AG20443 (cell line): ENCODE results near the gene CALML6.

ENCODE experiments used
- DNase-seq: peaks from one replicate; pipeline ENCODE4 v3.0.0; 2012; ENCODE audit warnings: low spot score, mixed read lengths

CALML6 gene

DNA sequence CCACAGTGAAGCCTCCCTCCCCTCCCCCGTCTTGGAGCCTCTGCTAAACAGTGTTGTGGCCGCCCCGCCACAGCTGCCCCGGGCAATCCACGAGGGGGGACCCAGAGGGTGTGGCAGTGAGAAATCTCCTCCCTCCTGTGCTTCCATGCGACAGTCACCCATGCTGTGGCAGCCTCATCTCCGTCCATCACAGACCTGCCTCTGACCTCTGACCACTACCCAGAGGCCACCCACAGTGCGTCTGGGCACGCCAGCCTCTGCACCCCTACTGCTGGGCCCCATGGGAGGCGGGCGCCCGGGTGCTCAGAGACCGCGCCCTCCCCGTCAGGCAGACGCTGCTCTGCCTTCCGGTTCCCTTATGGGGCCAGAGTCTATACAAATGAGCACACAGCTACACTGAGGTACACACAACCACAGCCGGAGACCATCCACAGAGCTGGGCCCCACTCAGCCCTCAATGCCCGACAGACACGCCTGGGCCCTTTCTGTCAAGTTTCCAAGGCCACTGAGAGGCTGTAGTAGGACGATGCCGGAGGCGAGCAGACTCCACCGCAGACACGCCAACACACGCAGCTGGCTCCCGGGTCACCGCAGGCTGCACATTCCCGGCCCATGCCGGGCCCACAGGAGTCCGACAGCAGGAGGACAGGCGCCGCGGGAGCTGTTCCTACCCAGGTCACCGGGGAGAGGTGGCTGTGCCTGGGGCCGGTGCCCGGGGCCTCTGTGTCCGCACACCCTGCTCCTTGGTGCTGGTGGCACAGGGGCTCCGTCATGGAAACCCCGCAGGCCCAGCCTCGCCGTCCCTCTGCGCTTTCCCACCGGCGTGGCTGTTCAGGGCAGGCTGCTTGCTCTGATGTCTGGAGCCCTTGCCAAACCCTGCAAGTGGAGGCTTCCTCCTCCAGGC, 27.9 kb downstream of the CALML6 start:
- no peak for DNase-seq

DNA sequence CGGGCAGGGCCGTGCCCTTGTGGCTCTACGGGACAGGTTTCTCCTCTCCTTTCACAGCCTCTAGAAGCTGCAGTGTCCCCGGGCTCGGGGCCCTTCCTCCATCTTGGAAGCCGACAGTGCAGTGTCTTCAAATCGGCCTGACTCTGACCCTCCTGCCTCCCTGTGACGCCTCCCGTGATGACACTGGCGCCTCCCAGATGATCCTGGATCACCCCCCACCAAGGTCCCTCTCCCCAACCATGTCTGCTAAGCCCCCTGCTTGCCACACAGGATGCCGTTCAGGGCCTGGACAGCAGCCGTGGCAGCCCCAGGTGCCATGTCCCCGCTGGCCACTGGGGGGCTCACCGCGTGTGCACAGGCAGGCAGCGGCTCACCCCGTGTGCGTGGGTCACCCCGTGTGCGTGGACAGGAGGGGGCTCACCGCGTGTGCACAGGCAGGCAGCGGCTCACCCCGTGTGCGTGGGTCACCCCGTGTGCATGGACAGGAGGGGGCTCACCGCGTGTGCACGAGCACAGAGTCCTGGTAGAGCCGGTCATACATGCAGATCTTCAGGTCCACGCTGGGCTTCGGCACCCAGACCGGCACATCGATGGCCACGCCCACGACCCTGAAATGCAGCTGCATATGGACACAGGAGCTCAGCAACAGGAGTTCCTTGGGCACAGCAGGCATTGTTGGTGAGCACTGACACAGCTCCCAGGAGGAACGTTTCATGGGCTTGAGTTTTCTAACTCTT, 28.9 kb downstream of the CALML6 start:
- peak; percentile 84 for DNase-seq

DNA sequence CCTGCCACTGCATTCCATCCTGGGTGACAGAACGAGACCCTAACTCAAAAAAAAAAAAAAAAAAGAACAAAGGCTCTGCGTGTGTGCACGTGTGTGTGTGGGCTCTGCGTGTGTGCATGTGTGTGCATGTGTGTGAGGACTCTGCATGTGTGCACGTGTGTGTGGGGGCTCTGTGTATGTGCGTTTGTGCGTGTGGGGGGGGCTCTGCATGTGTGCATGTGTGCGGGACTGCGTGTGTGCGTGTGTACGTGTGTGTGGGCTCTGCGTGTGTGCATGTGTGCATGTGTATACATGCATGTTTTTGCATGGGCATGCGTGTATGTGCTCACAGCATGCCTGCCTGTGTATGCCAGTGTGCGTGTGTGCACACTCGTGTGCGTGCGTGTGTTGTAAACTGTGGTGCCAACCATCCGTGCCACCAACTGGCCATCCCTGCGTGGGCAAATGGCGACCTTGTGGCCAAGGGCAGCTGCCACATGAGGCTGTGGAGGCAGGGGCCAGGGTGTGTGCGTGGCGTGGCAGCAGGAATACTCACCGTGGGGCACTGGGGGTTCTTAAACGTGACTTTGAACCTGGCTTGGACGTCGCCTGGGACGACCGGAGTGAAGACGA, 30.8 kb downstream of the CALML6 start:
- DNase-seq: no peak

DNA sequence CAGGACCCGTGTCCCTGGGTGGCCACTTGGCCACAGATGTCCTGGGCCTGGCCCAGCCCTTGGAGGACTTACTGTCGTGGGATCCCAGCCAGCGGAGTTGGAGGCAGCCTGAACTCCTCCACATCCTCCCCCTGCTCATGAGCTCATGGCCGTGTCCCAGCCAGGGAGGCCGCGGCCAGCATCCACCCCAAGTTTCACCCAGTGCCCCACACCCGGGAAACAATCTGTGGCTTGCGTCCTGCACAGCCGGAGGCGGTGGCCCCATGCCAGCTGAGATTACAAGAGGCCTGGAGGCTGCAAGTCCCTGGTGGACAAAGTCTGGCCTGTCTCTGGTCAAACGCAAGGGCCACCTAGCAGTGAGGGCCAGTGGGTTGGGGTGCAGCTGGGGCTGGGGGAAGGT, 31.5 kb downstream of the CALML6 start:
- DNase-seq: peak; percentile 37

DNA sequence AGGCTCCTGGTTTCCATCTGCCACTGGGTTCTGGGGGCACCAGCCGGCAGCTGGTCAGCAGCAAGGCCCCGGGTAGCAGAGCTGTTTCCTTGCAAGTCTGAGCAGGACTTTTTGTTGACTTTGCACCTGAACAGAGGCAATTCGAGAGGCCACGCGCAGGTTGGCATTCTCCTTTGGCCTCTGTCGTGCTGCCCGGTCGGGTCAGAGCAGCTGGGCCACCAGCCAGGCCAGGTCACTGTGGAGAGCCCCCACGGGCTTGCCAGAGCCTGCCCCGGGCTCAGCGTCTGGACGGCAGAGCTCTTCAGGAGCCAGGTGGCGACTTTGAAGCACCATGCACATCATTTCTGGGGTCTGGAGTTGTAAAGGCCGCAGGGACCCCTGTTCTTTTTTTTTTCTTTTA, 32.4 kb downstream of the CALML6 start:
- DNase-seq: no peak

DNA sequence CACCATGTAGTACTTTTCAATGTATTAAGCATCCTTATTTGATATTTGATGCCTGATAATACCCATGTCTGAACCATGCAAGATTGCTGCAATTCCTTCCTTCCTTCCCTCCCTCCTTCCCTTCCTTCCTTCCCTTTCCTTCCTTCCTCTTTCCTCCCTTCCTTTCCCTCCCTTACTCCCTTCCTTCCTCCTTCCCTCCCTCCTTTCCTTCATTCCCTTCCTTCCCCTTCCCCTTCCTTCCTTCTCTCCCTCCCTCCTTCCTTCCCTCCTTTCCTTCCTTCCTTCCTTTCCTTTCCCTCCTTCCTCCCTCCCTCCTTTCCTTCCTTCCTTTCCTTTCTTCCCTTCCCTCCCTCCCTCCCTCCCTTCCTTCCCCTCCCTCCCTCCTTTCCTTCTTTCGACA, 33.7 kb downstream of the CALML6 start:
- DNase-seq: no peak

DNA sequence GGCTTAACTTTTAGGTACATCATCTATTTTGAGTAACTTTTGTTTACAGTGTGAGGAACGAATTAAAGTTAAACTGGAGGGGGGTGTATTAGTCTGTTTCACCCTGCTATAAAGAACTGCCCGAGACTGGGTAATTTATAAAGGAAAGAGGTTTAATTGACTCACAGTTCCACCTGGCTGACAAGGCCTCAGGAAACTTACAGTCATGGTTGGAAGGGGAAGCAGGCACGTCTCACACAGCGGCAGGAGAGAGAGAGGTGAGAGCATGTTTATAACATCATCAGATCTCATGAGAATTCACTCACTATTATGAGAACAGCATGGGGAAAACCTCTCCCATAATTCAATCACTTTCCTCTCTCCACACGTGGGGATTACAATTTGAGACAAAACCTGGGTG, 35.9 kb downstream of the CALML6 start:
- no peak for DNase-seq

DNA sequence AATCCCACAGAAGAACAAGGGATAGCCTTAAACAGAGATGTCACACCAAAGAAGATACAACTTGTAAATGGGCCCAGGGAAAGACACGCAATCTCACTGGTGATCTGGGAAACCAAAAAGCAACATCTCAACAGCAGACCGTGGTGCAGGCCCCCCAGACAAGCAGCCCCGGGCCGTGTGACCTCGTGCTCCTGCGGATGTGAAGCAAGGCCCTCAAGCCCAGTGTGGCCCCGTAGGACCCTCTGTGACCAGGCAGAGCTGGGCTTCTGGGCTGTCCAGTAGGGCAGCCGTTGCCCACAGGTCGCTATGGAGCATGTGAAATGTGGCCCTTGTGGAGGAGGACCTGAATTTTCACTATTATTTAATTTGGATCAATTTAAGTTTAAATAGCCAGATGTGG, 39.0 kb downstream of the CALML6 start:
- no peak for DNase-seq

DNA sequence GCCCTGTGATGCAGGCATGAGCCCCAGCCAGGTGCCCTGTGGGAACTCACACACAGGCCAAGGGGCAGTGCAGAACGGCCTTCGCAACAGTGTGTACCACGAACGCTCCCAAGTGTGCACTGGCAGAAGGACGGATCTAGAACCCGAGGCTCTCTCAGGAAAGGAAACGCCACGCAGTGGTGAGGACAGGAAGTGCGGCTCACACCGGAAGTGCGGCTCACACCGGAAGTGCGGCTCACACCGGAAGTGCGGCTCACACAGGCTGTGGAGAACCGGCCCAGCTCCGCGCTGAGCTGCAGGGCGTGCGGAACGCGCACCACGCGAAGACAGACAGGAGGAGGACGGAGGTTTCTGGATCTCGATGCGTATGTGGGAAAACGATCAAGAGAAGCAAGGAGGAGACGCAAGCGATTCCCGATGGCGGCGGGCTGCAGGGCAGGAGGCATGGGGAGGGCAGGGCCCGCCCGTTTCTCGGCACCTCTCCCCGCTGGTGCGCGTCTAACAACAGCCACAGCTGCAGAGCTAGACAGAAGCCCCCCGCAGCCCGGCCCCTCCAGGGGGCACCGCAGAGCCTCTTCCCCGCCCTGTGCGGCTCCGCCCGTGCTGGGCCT, 39.9 kb downstream of the CALML6 start:
- DNase-seq: no peak

DNA sequence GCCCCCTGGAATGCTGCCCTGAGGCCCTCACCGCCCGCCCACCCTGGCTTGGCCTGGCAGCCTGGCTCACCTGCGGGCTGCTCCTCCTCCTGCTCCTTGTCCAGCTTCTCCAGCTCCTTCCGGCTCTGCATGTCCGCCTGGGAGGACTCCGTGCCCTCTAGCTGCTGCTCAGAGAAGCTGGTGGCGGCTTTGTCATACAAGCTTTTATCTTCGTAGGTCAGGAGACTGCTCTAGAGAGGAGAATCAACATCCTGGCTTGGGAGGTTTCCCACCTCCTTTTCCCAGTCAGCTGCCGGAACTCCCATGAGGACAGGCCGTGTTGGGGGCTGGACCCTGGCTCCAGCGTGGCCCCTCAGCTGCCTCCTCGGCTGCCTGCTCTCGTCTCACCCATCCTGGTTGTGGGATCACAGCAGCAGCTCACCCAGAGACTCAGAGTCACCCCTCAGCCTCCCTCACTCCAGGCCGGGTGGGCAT, 40.6 kb downstream of the CALML6 start:
- DNase-seq: no peak

DNA sequence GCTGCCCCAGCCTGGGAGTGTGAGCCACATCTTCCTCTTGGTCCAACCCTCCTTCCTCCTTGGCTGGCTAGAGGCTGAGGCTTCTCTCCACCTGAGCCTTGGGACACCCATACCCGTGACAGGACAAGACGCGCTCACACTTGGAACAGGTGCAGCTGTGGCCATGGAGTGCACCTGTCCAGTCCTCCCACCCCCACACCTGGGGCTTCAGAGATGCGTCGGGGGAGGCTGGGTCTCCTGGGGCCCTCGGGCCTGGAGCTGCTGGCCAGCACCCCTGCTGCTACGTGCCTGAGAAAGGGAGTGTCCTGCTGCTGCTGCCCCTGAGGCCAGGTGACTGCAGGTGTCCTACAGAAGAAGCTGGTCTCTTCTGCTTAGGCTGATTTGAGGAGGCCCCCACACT, 41.0 kb downstream of the CALML6 start:
- no peak for DNase-seq

DNA sequence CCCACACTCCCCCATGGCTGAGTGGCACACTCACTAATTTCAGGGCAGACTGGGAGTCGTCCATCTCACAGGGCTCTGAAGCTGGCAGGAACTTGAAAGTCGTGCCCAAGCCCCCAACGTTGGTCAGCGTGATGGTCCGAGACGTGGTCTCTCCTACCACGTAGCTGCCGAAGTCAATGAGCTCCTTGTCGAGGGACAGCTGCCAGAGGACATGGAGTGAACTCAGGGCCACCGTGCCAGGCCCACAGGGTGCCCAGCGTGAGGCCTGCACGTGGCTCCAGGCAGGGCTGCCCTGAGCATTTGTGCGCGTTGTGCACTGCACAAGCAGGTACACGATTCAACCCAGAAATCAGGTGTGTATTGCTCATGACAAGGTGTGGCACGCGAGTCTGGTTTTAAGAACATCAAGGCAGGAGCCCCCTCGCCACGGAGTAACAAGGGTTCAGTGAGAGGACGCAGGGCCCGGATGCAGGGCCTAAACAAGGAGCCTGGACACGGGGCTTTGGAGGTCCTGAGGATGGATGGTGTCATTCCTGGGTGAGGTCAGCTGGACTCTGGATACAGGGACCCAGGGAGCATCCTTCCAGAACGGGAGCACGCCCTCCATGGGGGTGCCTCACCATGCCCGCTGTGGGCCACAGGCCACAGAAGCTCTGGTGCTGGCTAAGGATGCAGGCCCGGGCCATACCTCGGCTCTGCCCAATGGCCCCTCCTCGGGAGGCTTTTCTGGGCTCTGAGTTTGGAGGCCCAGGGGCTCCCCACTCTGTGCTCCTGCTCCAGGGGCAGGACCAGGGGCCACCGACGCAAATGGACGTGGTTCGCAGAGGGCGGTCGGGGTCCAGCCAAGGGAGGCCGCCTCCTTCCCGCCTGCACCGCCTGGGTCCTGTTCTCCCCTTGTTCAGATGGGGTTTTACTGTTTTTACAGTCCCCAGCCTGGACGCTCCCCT, 41.8 kb downstream of the CALML6 start:
- DNase-seq: no peak

DNA sequence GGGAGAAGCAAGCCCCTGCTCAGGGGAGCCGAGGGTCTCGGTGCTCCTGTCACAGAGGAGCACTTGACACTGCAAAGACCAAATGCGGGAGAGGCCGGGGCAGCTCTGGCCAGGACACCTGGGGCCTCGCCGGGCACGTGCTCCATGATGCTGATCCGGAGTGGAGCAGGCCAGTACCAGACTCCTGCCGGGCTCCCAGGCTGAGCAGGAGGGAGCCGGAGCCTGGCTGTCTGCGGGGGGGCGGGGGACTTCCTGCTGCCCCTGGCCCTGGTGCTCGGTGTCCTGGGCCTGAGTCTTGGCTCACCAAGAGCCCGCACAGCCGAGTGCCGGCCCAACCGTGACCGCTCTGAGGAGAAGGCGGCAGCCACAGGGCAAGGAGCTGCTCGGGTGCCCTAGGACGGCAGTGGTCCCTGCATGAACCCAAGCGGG, 42.5 kb downstream of the CALML6 start:
- no peak for DNase-seq

DNA sequence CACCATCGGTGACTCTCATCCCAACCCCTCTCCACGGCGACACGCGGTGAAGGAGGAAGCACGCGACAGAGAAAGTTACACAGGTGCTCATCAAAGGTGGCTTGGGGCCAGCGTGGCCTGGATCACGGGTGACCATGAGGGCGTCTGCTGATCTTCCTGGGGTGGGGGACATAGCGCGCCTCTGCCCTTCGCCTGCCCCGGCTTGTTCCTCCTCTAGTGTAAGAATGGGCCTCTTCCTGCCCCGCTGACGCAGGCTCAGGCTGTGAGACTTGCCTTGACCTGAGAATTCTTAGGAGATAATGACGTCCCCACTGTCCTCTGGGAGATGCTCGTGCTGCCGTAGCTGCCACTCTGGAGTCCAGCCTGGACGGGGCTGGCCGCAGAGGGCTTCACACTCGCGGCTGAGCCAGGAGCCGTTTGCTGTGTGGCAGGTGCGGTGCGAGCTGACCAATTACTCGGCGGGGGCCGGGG, 43.0 kb downstream of the CALML6 start:
- DNase-seq: no peak

DNA sequence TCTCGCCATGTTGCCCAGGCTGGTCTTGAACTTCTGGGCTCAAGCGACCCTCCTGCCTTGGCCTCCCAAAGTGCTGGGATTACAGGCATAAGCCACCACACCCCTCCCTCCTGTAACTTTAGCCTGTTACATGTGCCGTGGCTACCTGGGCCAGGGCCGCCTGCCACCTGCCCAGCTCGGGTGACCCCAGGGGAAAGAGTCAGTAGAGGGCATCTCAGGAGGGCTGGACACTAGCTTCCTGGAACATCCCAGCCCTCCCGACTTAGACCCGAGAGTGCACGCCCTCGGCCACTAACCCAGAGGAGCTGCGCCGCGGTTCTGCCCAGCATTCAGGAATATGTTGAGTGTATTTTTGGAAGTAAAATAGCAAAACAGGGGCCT, 44.4 kb downstream of the CALML6 start:
- no peak for DNase-seq

DNA sequence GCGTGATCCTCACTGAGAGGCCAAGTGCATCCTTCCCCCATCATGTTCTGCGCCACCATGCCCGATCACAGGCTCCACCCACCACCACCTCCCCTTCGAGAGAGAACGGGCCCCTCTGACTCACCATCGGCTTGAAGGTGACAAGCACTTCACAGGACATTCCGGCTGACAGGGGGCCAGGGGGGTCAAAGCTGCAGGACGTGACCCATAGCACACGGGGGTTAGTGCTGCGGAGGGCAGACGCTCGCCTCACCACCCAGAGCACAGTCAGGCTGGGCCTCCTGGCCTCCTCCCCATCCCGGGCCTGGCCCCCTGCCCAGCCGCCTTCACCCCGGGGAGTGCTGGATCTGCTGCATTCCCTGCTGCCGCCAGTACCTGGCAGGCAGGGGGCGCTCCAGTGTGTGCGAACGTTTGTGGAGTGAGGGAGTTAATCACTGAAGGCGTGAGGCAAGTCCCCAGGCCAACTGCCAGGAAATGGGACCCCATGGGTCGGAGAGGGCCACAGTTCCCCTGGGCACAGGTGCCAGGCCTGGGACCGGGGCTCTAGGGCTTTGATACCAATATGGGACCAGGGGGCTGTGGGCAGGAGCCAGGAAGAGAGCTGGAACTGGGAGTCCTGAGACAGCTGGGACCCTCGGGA, 44.9 kb downstream of the CALML6 start:
- DNase-seq: peak; percentile 83

DNA sequence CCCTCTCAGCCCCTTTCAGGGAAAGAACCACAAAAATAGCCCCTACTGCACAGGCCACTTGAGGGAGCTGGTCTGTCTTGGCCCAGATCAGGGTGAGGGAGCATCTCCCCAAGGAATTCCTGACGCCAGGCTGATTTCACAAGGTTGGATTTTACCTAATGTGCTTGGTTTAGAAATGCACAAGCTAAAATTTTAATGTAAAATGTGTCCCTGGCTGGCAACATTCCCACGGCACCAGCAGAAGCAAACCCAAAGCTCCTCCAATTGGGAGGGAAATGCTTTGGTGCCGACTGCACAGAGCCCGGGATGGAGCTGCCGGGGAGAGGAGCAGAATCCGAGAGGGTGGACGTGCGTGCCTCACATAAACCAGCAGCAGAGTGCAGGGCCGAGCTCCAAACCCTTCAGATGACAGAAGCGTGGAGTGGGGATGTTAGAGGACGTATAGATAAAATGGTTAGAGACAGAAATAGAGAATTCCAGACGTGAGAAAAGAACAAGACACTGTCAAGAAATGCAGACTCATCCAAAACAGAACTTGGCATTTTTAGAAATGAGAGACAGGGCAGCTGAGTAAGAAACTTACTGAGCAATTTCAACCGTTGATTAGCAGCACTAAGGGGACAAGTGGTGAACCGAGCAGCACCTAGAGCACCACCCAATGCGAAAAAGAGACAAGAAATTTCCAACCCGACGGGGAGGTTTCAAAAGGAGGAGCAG, 45.6 kb downstream of the CALML6 start:
- no peak for DNase-seq

DNA sequence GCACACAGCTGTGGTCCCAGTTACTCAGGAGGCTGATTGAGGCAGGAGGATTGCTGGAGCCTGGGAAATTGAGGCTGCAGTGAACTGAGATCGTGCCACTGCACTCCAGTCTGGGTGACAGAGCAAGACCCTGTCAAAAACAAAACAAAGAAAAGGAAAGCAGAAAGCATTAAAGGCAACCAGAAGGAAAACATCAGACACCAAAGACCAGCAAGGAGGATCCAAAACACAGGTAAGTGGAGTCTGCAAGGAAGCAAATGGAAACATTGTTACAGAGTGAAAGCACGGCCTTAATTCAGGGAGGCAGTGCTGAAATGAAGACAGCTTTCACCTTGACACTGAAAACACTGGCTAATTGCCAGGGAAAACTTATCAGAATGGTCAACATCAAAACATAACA, 47.7 kb downstream of the CALML6 start:
- no peak for DNase-seq

DNA sequence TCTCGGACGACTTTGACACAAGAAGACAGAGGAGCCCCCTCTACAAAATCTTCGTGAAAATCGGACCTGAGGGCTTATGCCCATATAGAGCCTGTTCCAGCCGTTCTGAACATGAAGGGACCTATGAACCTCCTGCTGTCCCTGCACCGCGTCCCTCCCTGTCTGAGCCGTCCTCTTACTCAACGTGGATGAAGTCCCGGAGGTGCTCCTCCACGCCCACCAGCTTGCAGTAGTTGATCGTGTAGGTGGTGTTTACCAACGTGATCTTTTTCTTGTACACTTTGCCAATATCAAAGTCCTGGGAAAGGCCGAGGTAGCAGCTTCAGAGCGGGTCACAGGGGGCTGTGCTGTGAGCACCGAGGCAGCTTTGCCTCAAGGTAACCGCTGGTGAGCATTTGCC, 48.5 kb downstream of the CALML6 start:
- DNase-seq: no peak

DNA sequence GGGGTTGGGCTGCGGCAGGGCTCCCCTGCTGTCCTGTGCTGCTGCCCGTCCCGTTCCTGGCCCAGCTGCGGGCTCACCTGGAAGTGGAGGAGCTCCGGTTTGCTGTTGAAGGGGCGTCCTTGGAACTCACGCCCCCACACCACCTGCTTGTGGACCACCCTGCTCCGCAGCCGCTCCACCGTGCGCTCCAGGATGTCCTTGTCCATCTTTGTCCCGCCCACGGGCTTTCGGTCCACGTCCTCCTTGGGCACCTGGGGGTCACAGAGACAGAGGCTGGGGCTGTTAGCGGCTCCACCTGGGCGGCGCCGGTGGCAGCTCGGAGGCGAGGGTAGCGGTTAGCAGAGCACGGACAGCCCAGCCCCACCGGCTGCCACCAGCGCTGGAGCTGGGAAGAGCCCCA, 49.8 kb downstream of the CALML6 start:
- DNase-seq: no peak
